Keratinocyte (primary cell): ENCODE measurements around the gene CACNA1B. TPM values are rescaled to one million over a fixed set of nuclear protein-coding genes. Genes with fewer than 3 reads are reported as not detected.

ENCODE experiments used
- DNase-seq: peaks from one replicate; pipeline ENCODE4 v3.0.0-alpha.2; 2011; ENCODE audit warnings: low read depth, missing footprints, low spot score
- FAIRE-seq: peaks from 2 replicates; lab custom pipeline; 2011; peaks lifted over from hg19 to GRCh38; lab: Jason Lieb, UNC
- H2AFZ ChIP-seq: 2 replicates; pipeline ENCODE4 v1.6.0; 2012; ENCODE audit warnings: low read length, control low read depth, inconsistent platforms; ENCODE audit not compliant: control insufficient read depth
- H3K27ac ChIP-seq: 2 replicates; pipeline ENCODE4 v1.5.1; 2011; ENCODE audit warnings: low read length; ENCODE audit not compliant: control insufficient read depth, insufficient read depth
- H3K27me3 ChIP-seq: 3 replicates; pipeline ENCODE4 v1.6.0; 2011; ENCODE audit warnings: low read length; ENCODE audit not compliant: control insufficient read depth, insufficient read depth; ENCODE audit errors: extremely low read depth
- H3K36me3 ChIP-seq, 2 experiments: 2 replicates in 1 of 2; 3 replicates in 1 of 2; pipeline ENCODE4 v1.5.1; 2011; ENCODE audit warnings: low read length in 2 of 2, mild to moderate bottlenecking in 1 of 2; ENCODE audit not compliant: control insufficient read depth in 2 of 2, insufficient read depth in 2 of 2; ENCODE audit errors: extremely low read depth in 1 of 2
- H3K4me1 ChIP-seq: 3 replicates; pipeline ENCODE4 v1.5.1; 2011; ENCODE audit warnings: low read length; ENCODE audit not compliant: control insufficient read depth, insufficient read depth; ENCODE audit errors: extremely low read depth
- H3K4me2 ChIP-seq: 3 replicates; pipeline ENCODE4 v1.6.0; 2011; ENCODE audit warnings: low read depth, low read length; ENCODE audit not compliant: control insufficient read depth, insufficient read depth; ENCODE audit errors: extremely low read depth
- H3K4me3 ChIP-seq, 3 experiments: fragments of 200-600 bp in 1 of 3; sonication (generic) in 1 of 3; 2 replicates in 2 of 3; 3 replicates in 1 of 3; pipeline ENCODE4 v1.5.1; 2011 to 2016; ENCODE audit warnings: low read length in 3 of 3, mild to moderate bottlenecking in 3 of 3, control low read depth in 2 of 3, inconsistent platforms in 1 of 3, low read depth in 1 of 3, mixed read lengths in 1 of 3, mixed run types in 1 of 3, moderate library complexity in 1 of 3; ENCODE audit not compliant: control insufficient read depth in 2 of 3, insufficient read depth in 2 of 3; ENCODE audit errors: extremely low read depth in 1 of 3
- H3K79me2 ChIP-seq: 2 replicates; pipeline ENCODE4 v1.6.0; 2012; ENCODE audit warnings: low read length; ENCODE audit not compliant: control insufficient read depth, insufficient read depth
- H3K9ac ChIP-seq: 3 replicates; pipeline ENCODE4 v1.6.0; 2011; ENCODE audit warnings: low read length; ENCODE audit not compliant: control insufficient read depth, insufficient read depth; ENCODE audit errors: extremely low read depth
- H3K9me1 ChIP-seq: 3 replicates; pipeline ENCODE4 v1.6.0; 2011; ENCODE audit warnings: low read length; ENCODE audit not compliant: control insufficient read depth, insufficient read depth; ENCODE audit errors: extremely low read depth
- H3K9me3 ChIP-seq: 2 replicates; pipeline ENCODE4 v1.5.1; 2012; ENCODE audit warnings: low read depth, low read length; ENCODE audit not compliant: control insufficient read depth
- H4K20me1 ChIP-seq: 3 replicates; pipeline ENCODE4 v1.6.0; 2011; ENCODE audit warnings: low read length; ENCODE audit not compliant: control insufficient read depth, insufficient read depth; ENCODE audit errors: extremely low read depth
- EZH2 ChIP-seq: IDR thresholded peaks from one replicate; pipeline ENCODE4 v1.6.1; 2012; ENCODE audit warnings: inconsistent platforms, mild to moderate bottlenecking, low read length, moderate library complexity
- dilution Hi-C: fragments of 300-500 bp; cut with MboI; formaldehyde crosslinking; loops from one replicate; pipeline ENCODE4 v1.7.0; 2020; ENCODE audit warnings: low sequenced_read_pairs; ENCODE audit not compliant: extremely low pct_ligation_motif_present
- polyA plus RNA-seq, 5 experiments: library from polyadenylated mRNA; depleted of rRNA in 3 of 5; stranded (reverse) in 3 of 5; stranded (forward) in 1 of 5; unstranded in 1 of 5; fragments of >200 nt; gene quantifications; 1 replicate in 1 of 5; 2 replicates in 3 of 5; 3 replicates in 1 of 5; pipeline versions ENCODE4 v1.2.1 to v1.2.3, GENCODE V29; 2011 to 2012; ENCODE audit warnings: missing spikeins in 2 of 5, low read depth in 1 of 5, low replicate concordance in 1 of 5
- TF ChIP-seq, protein P1 (sequence below), 3 experiments: IDR thresholded peaks in 1 of 3; conservative IDR thresholded peaks in 1 of 3; optimal IDR thresholded peaks in 1 of 3; 2 replicates in 2 of 3; 3 replicates in 1 of 3; pipeline versions ENCODE3 to v1.5.1; 2011; ENCODE audit warnings: low read length in 3 of 3, mild to moderate bottlenecking in 3 of 3, moderate library complexity in 2 of 3, control low read depth in 1 of 3, inconsistent platforms in 1 of 3; ENCODE audit not compliant: insufficient read depth in 2 of 3; ENCODE audit errors: extremely low read depth in 1 of 3

The CACNA1B gene
- polyA plus RNA-seq, 1 donor (not counting 4 experiments of a cell fraction or from before 2014, with no cell fraction given), result 0.01 TPM

DNA sequence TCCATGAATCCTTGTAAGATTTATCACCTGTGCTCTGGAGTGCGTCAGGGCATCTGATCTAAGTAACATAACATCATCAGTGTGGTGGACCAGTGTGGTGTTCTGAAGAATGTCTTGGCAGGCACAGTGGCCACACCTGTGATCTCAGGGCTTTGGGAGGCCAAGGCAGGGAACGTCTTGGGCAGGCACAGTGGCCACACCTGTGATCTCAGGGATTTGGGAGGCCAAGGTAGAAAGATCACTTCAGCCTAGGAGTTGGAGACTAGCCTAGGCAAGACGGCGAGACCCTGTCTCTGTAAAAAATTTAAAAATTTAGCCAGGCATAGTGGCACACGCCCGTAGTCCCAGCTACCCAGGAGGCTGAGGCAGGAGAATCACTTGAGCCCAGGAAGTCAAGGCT lies 185.5 kb downstream of the CACNA1B start:
- Histone ChIP-seq H3K27me3 (no peaks in the 10 kb centered on the region), H3K4me1 (no peaks in the 10 kb centered on the region), H3K27ac (no peak overlapping the region), H3K9me3 (no peaks in the 10 kb centered on the region), H2AFZ (no peak overlapping the region), H3K4me2 (no peak overlapping the region), H3K79me2 (no peaks in the 10 kb centered on the region), H3K36me3 (no peaks in the 10 kb centered on the region), H4K20me1 (no peaks in the 10 kb centered on the region), H3K9me1 (no peaks in the 10 kb centered on the region), H3K9ac (no peak overlapping the region), H3K4me3 (no peak overlapping the region)
- dilution Hi-C loops, result no loop called here
- no peak for DNase-seq
- FAIRE-seq, result no peak
- no peak for TF ChIP-seq EZH2
- TF ChIP-seq, protein P1, sequence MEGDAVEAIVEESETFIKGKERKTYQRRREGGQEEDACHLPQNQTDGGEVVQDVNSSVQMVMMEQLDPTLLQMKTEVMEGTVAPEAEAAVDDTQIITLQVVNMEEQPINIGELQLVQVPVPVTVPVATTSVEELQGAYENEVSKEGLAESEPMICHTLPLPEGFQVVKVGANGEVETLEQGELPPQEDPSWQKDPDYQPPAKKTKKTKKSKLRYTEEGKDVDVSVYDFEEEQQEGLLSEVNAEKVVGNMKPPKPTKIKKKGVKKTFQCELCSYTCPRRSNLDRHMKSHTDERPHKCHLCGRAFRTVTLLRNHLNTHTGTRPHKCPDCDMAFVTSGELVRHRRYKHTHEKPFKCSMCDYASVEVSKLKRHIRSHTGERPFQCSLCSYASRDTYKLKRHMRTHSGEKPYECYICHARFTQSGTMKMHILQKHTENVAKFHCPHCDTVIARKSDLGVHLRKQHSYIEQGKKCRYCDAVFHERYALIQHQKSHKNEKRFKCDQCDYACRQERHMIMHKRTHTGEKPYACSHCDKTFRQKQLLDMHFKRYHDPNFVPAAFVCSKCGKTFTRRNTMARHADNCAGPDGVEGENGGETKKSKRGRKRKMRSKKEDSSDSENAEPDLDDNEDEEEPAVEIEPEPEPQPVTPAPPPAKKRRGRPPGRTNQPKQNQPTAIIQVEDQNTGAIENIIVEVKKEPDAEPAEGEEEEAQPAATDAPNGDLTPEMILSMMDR (optimal IDR thresholded peaks at IDR 0.05 in 1 of 3, IDR thresholded peaks at IDR 0.05 in 1 of 3, conservative IDR thresholded peaks at IDR 0.05 in 1 of 3; ENCODE audit: extremely low read depth in 1 of 3, insufficient read depth in 2 of 3, low read length in 3 of 3), result no peak

DNA sequence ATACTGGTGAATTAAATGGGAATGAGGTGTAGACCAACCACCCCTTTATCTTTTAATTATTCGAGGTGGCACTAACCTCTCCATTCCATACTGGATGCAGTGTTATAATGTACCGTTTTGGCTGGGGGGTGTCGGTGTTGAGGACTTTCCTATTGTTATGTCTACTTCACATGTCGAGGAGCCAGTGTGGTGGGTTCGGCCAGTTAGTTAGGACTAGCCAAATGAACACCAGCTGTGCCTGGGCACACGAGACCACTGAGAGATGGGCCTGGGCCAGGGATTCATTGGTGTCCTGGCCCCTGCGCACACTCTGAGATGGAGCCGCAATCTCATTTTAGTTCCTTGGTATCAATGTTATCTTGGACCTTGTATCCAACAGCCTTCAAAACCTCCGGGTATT lies 186.2 kb downstream of the CACNA1B start:
- no peak for FAIRE-seq
- TF ChIP-seq, protein P1 (optimal IDR thresholded peaks at IDR 0.05 in 1 of 3, IDR thresholded peaks at IDR 0.05 in 1 of 3, conservative IDR thresholded peaks at IDR 0.05 in 1 of 3; ENCODE audit: extremely low read depth in 1 of 3, insufficient read depth in 2 of 3, low read length in 3 of 3), result no peak
- TF ChIP-seq EZH2, result no peak
- dilution Hi-C loops, result no loop called here

More for the DNA sequence above, 186.2 kb downstream of the CACNA1B start:
- H3K9me3 ChIP-seq, result no peaks in the 10 kb centered on the region
- H3K27ac ChIP-seq, result no peak overlapping the region
- H3K4me3 ChIP-seq, result no peak overlapping the region
- H3K27me3 ChIP-seq, result no peaks in the 10 kb centered on the region
- H3K4me1 ChIP-seq, result no peaks in the 10 kb centered on the region
- no peaks in the 10 kb centered on the region for H3K36me3 ChIP-seq
- no peak overlapping the region for H3K9ac ChIP-seq
- DNase-seq, result no peak
- no peak overlapping the region for H2AFZ ChIP-seq
- no peak overlapping the region for H3K4me2 ChIP-seq
- no peaks in the 10 kb centered on the region for H3K9me1 ChIP-seq
- H4K20me1 ChIP-seq, result no peaks in the 10 kb centered on the region
- H3K79me2 ChIP-seq, result no peaks in the 10 kb centered on the region
